ENCODE results near the gene SLC38A9.

The SLC38A9 gene

DNA sequence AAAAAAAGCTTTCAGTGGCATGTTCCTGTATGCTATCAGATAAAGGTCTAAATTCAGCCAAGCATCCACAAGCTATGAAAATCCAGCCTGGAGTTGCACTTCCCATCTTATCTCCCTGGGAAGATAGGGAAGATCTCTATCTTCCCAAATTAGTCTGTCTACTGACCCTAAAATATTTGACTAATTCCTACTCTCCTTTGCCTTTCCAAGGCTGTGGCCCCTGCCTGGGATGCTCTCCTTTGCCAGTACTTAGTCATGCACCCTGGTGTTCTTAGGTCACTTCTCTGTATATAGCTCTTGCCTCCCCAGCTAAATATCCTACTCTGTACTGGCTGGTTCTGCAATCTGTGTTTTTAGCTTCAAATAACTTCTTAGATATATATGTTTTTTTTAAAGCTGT, 133.4 kb downstream of the SLC38A9 start:
- DNase-seq (ENCODE audit: low spot score): no peak

DNA sequence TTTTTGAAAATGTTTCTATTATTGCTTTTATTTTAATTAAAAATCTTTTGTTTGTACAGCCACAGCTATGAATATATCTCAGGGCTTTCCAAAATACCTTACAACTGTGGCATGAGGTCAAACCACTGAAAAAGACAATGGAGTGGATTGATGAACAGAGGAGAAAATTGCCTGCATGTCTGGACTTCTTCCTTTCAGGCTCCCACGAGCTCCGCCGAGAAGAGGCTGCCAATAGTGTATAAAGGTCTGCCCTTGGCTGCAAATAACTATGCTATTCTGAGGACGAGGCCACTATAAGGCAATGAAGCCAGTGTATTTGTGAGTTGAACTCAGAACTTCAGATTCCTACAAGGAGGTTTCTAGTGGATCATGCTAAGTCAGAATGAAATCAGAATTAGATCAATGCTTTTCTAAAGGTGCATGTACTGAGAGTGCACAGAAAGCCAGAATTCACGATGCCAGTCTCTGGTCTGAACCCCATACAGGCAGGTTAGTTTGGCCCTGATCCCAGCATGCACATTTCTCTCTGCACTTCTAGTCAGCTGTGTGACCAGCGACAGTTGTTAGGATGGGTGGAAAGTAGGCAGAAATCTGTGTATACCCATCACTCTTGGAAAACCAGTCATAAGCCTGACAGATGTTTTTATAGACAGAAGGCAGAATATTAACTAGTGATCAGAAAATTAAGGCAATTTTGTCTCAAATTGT, 134.6 kb downstream of the SLC38A9 start:
- no peak for DNase-seq (ENCODE audit: low spot score)

DNA sequence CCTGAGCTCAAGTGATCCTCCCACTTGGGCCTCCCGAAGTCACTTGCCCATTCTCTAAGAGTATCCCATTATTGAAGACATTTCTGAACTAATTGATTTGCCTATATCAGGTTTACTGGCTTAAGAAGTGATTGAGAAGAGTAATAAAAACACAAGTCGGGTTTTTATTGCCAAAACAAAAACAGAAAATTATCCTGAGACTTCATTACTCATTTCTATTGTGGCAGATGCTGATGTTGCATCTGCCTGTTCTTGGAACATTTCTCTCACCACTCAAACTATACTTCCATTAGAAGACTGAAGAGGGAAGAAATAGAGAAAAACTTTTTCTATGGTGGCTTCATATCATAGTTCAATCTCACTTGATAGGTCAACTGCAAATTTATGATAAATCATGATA, 135.5 kb downstream of the SLC38A9 start:
- DNase-seq (ENCODE audit: low spot score): no peak
